Endothelial cell of umbilical vein (primary cell): ENCODE measurements around the gene SYCE1L. TPM values are rescaled to one million over a fixed set of nuclear protein-coding genes. Genes with fewer than 3 reads are reported as not detected.

Source experiments
- BruUV-seq: library from RNA; stranded (reverse); fragments of 400-500 nt; replicated peaks from 2 replicates; lab custom pipeline; 2021; lab: Mats Ljungman, UMichigan
- CTCF ChIA-PET: fragments of 300-600, 350-600 bp; sonication (Branson Sonifier 250); formaldehyde crosslinking; loops from one replicate; lab custom pipeline; 2021; ENCODE audit warnings: antibody characterized with exemption, inconsistent platforms; lab: Charles Lee
- POLR2A ChIA-PET: fragments of 300-600, 350-600 bp; sonication (Branson Sonifier 250); formaldehyde crosslinking; loops from one replicate; lab custom pipeline; 2021; ENCODE audit warnings: antibody characterized with exemption, inconsistent platforms; lab: Charles Lee
- DNase-seq: peaks from one replicate; pipeline ENCODE4 v3.0.0-alpha.2; 2011; ENCODE audit warnings: low read depth, low spot score
- FAIRE-seq: peaks from 2 replicates; lab custom pipeline; 2011; peaks lifted over from hg19 to GRCh38; lab: Jason Lieb, UNC
- H2AFZ ChIP-seq: 2 replicates; pipeline ENCODE4 v1.6.0; 2012; ENCODE audit warnings: low read depth, low read length, control low read depth, inconsistent platforms
- H3K27ac ChIP-seq: 2 replicates; pipeline ENCODE4 v1.5.1; 2011; ENCODE audit warnings: low read depth, mild to moderate bottlenecking, control low read depth, low read length, moderate library complexity; ENCODE audit not compliant: insufficient read depth
- H3K27me3 ChIP-seq, 2 experiments: 2 replicates each; pipeline versions ENCODE4 v1.6.0 to v1.6.1; 2011; ENCODE audit warnings: low read length in 2 of 2, mixed read lengths in 1 of 2; ENCODE audit not compliant: control insufficient read depth in 2 of 2, insufficient read depth in 2 of 2
- H3K36me3 ChIP-seq, 2 experiments: 2 replicates in 1 of 2; 3 replicates in 1 of 2; pipeline ENCODE4 v1.5.1; 2011; ENCODE audit warnings: low read length in 2 of 2, mild to moderate bottlenecking in 1 of 2, moderate library complexity in 1 of 2; ENCODE audit not compliant: control insufficient read depth in 2 of 2, insufficient read depth in 2 of 2; ENCODE audit errors: extremely low read depth in 1 of 2
- H3K4me1 ChIP-seq: 3 replicates; pipeline ENCODE4 v1.5.1; 2011; ENCODE audit warnings: mild to moderate bottlenecking, low read length; ENCODE audit not compliant: control insufficient read depth, insufficient read depth; ENCODE audit errors: extremely low read depth
- H3K4me2 ChIP-seq: 2 replicates; pipeline ENCODE4 v1.6.1; 2011; ENCODE audit warnings: low read length, control low read depth, mixed read lengths; ENCODE audit not compliant: insufficient read depth
- H3K4me3 ChIP-seq, 3 experiments: fragments of 200-600 bp in 1 of 3; sonication (generic), shearing (Covaris generic) in 1 of 3; replicated peaks in 1 of 3; 2 replicates each; pipeline ENCODE4 v1.5.1; 2011 to 2016; ENCODE audit warnings: control low read depth in 3 of 3, low read length in 3 of 3, mild to moderate bottlenecking in 2 of 3, inconsistent platforms in 1 of 3, low read depth in 1 of 3, moderate library complexity in 1 of 3; ENCODE audit not compliant: insufficient read depth in 1 of 3
- H3K79me2 ChIP-seq: 2 replicates; pipeline ENCODE4 v1.6.0; 2012; ENCODE audit warnings: low read length, inconsistent platforms; ENCODE audit not compliant: control insufficient read depth, insufficient read depth
- H3K9ac ChIP-seq: replicated peaks from 2 replicates; pipeline ENCODE3; 2011; ENCODE audit warnings: low read length, control low read depth; ENCODE audit not compliant: insufficient read depth; ENCODE audit errors: extremely low read depth
- H3K9me1 ChIP-seq: replicated peaks from 3 replicates; pipeline ENCODE4 v1.6.0; 2011; ENCODE audit warnings: mild to moderate bottlenecking, low read length; ENCODE audit not compliant: control insufficient read depth, insufficient read depth; ENCODE audit errors: extremely low read depth
- H3K9me3 ChIP-seq: replicated peaks from 2 replicates; pipeline ENCODE4 v1.5.1; 2012; ENCODE audit warnings: low read length, inconsistent platforms; ENCODE audit not compliant: control insufficient read depth, insufficient read depth
- H4K20me1 ChIP-seq: replicated peaks from 2 replicates; pipeline ENCODE3; 2011; ENCODE audit warnings: mild to moderate bottlenecking, low read length; ENCODE audit not compliant: control insufficient read depth, insufficient read depth; ENCODE audit errors: extremely low read depth
- EZH2 ChIP-seq: IDR thresholded peaks from 2 replicates; pipeline ENCODE4 v1.6.1; 2012; ENCODE audit warnings: borderline replicate concordance, low read depth, mild to moderate bottlenecking, moderate library complexity, low read length, inconsistent platforms; ENCODE audit not compliant: severe bottlenecking
- FOS ChIP-seq: IDR thresholded peaks from 2 replicates; pipeline ENCODE4 v1.6.1; 2011; ENCODE audit warnings: mild to moderate bottlenecking, low read length, moderate library complexity, borderline replicate concordance; ENCODE audit not compliant: insufficient read depth
- GATA2 ChIP-seq: IDR thresholded peaks from 2 replicates; pipeline ENCODE4 v1.7.0; 2011; ENCODE audit warnings: low read depth, mild to moderate bottlenecking, moderate library complexity, mixed read lengths, low read length; ENCODE audit not compliant: insufficient read length, insufficient read depth
- JUN ChIP-seq: IDR thresholded peaks from 2 replicates; pipeline ENCODE4 v1.6.1; 2011; ENCODE audit warnings: borderline replicate concordance, low read depth; ENCODE audit not compliant: insufficient read length, insufficient read depth
- MYC ChIP-seq: IDR thresholded peaks from one replicate; pipeline ENCODE4 v1.6.1; 2011; ENCODE audit warnings: mild to moderate bottlenecking, low read depth, low read length
- POLR2A ChIP-seq: IDR thresholded peaks from 2 replicates; pipeline ENCODE4 v1.6.1; 2012; ENCODE audit warnings: low read depth, mild to moderate bottlenecking, control low read depth, low read length
- POLR2AphosphoS5 ChIP-seq: IDR thresholded peaks from 2 replicates; pipeline ENCODE4 v1.6.1; 2012; ENCODE audit warnings: low read depth, mild to moderate bottlenecking, control low read depth, low read length, moderate library complexity; ENCODE audit not compliant: insufficient read depth
- dilution Hi-C: fragments of 300-500 bp; cut with MboI; formaldehyde crosslinking; loops from one replicate; pipeline ENCODE4 v1.15.0; 2019; ENCODE audit warnings: low sequenced_read_pairs; ENCODE audit not compliant: extremely low pct_ligation_motif_present
- intact Hi-C: fragments of 100-400 bp; cut with micrococcal nuclease; formaldehyde crosslinking; loops from one replicate; pipeline ENCODE4 v1.10.0; 2022
- polyA plus RNA-seq, 4 experiments: library from polyadenylated mRNA; depleted of rRNA in 3 of 4; stranded (reverse) in 3 of 4; unstranded in 1 of 4; fragments of >200 nt; gene quantifications; 2 replicates each; pipeline versions ENCODE4 v1.2.1 to v1.2.3, GENCODE V29; 2011 to 2012; ENCODE audit warnings: missing spikeins in 1 of 4
- total RNA-seq: library from RNA; stranded (reverse); gene quantifications from 2 replicates; pipeline ENCODE4 v1.2.3, GENCODE V29; 2021
- TF ChIP-seq, protein P1 (sequence below): IDR thresholded peaks from 2 replicates; pipeline ENCODE4 v1.6.1; 2011; ENCODE audit not compliant: insufficient read depth, insufficient read length
- TF ChIP-seq, protein P2 (sequence below), 2 donors: IDR thresholded peaks; 1 replicate in 1 of 2; 2 replicates in 1 of 2; pipeline ENCODE4 v1.5.1; 2011; ENCODE audit warnings: low read length in 2 of 2, mild to moderate bottlenecking in 2 of 2, moderate library complexity in 2 of 2, control low read depth in 1 of 2, inconsistent platforms in 1 of 2, low read depth in 1 of 2; ENCODE audit not compliant: insufficient read depth in 1 of 2; ENCODE audit errors: extremely low read depth in 1 of 2

SYCE1L gene
- total and polyA plus RNA-seq, 2 donors (not counting 3 experiments of a cell fraction or from before 2014, with no cell fraction given), result 6.8 to 13.7 TPM

DNA sequence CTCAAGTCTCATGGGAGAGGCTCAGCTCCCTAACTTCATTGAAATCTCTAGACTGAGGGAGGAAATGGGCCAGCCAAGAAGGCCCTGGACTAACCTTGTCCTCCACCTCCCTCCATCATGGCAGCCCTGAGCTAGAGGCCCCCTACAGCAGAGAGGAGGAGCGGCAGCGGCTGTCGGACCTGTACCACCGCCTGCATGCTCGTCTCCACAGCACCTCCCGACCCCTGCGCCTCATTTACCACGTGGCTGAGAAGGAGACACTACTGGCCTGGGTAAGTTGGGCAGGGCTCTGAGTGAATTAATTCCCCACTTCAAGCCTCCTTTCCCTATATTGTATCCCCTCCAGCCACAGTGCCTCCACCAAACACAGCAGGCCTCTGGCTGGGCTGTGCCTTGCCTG lies 3.8 kb upstream of the SYCE1L start:
- no peaks in the 10 kb centered on the region for H3K9me3 ChIP-seq
- dilution Hi-C loops, result no loop called here

More for the DNA sequence above, 3.8 kb upstream of the SYCE1L start:
- no peak overlapping the region for H3K4me3 ChIP-seq
- H3K79me2 ChIP-seq, result peaks cover 23% of the 10 kb centered on the region
- no peaks in the 10 kb centered on the region for H4K20me1 ChIP-seq
- H2AFZ ChIP-seq, result no peak overlapping the region
- no peaks in the 10 kb centered on the region for H3K9me1 ChIP-seq
- no peak overlapping the region for H3K9ac ChIP-seq
- ChIA-PET POLR2A (no interaction called here), CTCF (no interaction called here)
- no peak for FAIRE-seq
- TF ChIP-seq GATA2 (no peak), FOS (no peak), MYC (no peak), POLR2A (no peak), POLR2AphosphoS5 (no peak), JUN (no peak), EZH2 (no peak)
- TF ChIP-seq, protein P1, sequence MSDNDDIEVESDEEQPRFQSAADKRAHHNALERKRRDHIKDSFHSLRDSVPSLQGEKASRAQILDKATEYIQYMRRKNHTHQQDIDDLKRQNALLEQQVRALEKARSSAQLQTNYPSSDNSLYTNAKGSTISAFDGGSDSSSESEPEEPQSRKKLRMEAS, result no peak
- TF ChIP-seq, protein P2, sequence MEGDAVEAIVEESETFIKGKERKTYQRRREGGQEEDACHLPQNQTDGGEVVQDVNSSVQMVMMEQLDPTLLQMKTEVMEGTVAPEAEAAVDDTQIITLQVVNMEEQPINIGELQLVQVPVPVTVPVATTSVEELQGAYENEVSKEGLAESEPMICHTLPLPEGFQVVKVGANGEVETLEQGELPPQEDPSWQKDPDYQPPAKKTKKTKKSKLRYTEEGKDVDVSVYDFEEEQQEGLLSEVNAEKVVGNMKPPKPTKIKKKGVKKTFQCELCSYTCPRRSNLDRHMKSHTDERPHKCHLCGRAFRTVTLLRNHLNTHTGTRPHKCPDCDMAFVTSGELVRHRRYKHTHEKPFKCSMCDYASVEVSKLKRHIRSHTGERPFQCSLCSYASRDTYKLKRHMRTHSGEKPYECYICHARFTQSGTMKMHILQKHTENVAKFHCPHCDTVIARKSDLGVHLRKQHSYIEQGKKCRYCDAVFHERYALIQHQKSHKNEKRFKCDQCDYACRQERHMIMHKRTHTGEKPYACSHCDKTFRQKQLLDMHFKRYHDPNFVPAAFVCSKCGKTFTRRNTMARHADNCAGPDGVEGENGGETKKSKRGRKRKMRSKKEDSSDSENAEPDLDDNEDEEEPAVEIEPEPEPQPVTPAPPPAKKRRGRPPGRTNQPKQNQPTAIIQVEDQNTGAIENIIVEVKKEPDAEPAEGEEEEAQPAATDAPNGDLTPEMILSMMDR (IDR thresholded peaks at IDR 0.05; ENCODE audit: extremely low read depth in 1 of 2, insufficient read depth in 1 of 2, low read depth in 1 of 2, low read length in 2 of 2), result no peak
- BruUV-seq, result no TSS peak
- no peak overlapping the region for H3K27ac ChIP-seq
- peaks cover 9% of the 10 kb centered on the region for H3K4me1 ChIP-seq
- DNase-seq, result no peak
- no peaks in the 10 kb centered on the region for H3K27me3 ChIP-seq
- intact Hi-C loops, result no loop called here
- H3K36me3 ChIP-seq, result peaks cover 3 to 31% of the 10 kb centered on the region in 2 experiments
- no peak overlapping the region for H3K4me2 ChIP-seq
